Progenitor cell of endocrine pancreas (in vitro differentiated cells): ENCODE results near the gene METTL9. TPM values are rescaled to one million over a fixed set of nuclear protein-coding genes. Genes with fewer than 3 reads are reported as not detected.

Experiments
- DNase-seq: peaks from one replicate; pipeline ENCODE4 v3.0.0; 2021; ENCODE audit warnings: low spot score; ENCODE audit not compliant: unreplicated experiment
- H3K27ac Mint-ChIP-seq: 2 replicates; pipeline ENCODE4 v1.8.0; 2021; ENCODE audit warnings: mild to moderate bottlenecking, moderate library complexity, mixed read lengths
- H3K27me3 Mint-ChIP-seq: 2 replicates; pipeline ENCODE4 v1.8.0; 2021; ENCODE audit warnings: mixed read lengths
- H3K36me3 Mint-ChIP-seq: 2 replicates; pipeline ENCODE4 v1.8.0; 2022; ENCODE audit warnings: mixed read lengths; ENCODE audit not compliant: insufficient read depth
- H3K4me1 Mint-ChIP-seq: 2 replicates; pipeline ENCODE4 v1.8.0; 2021; ENCODE audit warnings: low read depth, mixed read lengths
- H3K4me3 Mint-ChIP-seq: 2 replicates; pipeline ENCODE4 v1.8.0; 2021; ENCODE audit warnings: low read depth, mild to moderate bottlenecking, moderate library complexity, mixed read lengths
- H3K9me3 Mint-ChIP-seq: 2 replicates; pipeline ENCODE4 v1.8.0; 2021; ENCODE audit warnings: low read depth, mixed read lengths
- CTCF ChIP-seq: fragments of 200-600 bp; sonication (generic); IDR thresholded peaks from one replicate; pipeline ENCODE4 v1.5.0; 2021; ENCODE audit warnings: antibody characterized with exemption, mild to moderate bottlenecking; ENCODE audit not compliant: unreplicated experiment
- total RNA-seq: library from RNA; stranded (reverse); gene quantifications from 2 replicates; pipeline ENCODE4 v1.2.1, GENCODE V29; 2021

METTL9 gene
- total RNA-seq, 1 donor from 2014 or later = 158 TPM

- Mint-ChIP-seq H3K4me1 (peaks cover 1% of the 10 kb centered on the region), H3K27ac (no peak overlapping the region), H3K9me3 (no peaks in the 10 kb centered on the region), H3K4me3 (no peak overlapping the region), H3K27me3 (peaks cover 8% of the 10 kb centered on the region), H3K36me3 (peaks cover 4% of the 10 kb centered on the region)
- DNase-seq = no peak
- no peak for TF ChIP-seq CTCF
These were observed 59.7 kb downstream of the METTL9 start for GRCh38 chr16:21659124-21659523.

GRCh38 chr16:21663889-21664647 lies 64.7 kb downstream of the METTL9 start, which contains the start of gene OTOA:
OTOA (plus strand) TSS chr16:21663968; CDS start chr16:21678515, 14,547 bp downstream.
- Mint-ChIP-seq H3K9me3 (no peaks in the 10 kb centered on the region), H3K4me3 (no peak within 1 kb of the TSS), H3K36me3 (no peaks in the 10 kb centered on the region), H3K27me3 (peaks cover 8% of the 10 kb centered on the region), H3K27ac (no peak within 1 kb of the TSS), H3K4me1 (peaks cover 7% of the 10 kb centered on the region)
- peak; percentile 20 for DNase-seq
- no peak for TF ChIP-seq CTCF

- TF ChIP-seq CTCF = no peak
- H3K27ac Mint-ChIP-seq = no peak overlapping the region
- DNase-seq = no peak
- no peaks in the 10 kb centered on the region for H3K9me3 Mint-ChIP-seq
- H3K4me3 Mint-ChIP-seq = no peak overlapping the region
- H3K27me3 Mint-ChIP-seq = peaks cover 8% of the 10 kb centered on the region
- no peaks in the 10 kb centered on the region for H3K36me3 Mint-ChIP-seq
- peaks cover 7% of the 10 kb centered on the region for H3K4me1 Mint-ChIP-seq
These were observed 65.6 kb downstream of the METTL9 start for GRCh38 chr16:21664801-21665492.

- H3K27ac Mint-ChIP-seq = no peak overlapping the region
- H3K4me3 Mint-ChIP-seq = no peak overlapping the region
These were observed 67.4 kb downstream of the METTL9 start for GRCh38 chr16:21666772-21667171.

More at GRCh38 chr16:21666772-21667171, 67.4 kb downstream of the METTL9 start:
- peaks cover 7% of the 10 kb centered on the region for H3K4me1 Mint-ChIP-seq
- DNase-seq = no peak
- no peaks in the 10 kb centered on the region for H3K36me3 Mint-ChIP-seq
- H3K9me3 Mint-ChIP-seq = no peaks in the 10 kb centered on the region
- peaks cover 8% of the 10 kb centered on the region for H3K27me3 Mint-ChIP-seq
- no peak for TF ChIP-seq CTCF
